ENCODE measurements around the gene HTD2. TPM values are rescaled to one million over a fixed set of nuclear protein-coding genes. Genes with fewer than 3 reads are reported as not detected.

The HTD2 gene
- total and polyA plus RNA-seq, 2 donors (not counting 1 experiment from before 2014, with no cell fraction given): 4.2 to 8.8 TPM

DNA sequence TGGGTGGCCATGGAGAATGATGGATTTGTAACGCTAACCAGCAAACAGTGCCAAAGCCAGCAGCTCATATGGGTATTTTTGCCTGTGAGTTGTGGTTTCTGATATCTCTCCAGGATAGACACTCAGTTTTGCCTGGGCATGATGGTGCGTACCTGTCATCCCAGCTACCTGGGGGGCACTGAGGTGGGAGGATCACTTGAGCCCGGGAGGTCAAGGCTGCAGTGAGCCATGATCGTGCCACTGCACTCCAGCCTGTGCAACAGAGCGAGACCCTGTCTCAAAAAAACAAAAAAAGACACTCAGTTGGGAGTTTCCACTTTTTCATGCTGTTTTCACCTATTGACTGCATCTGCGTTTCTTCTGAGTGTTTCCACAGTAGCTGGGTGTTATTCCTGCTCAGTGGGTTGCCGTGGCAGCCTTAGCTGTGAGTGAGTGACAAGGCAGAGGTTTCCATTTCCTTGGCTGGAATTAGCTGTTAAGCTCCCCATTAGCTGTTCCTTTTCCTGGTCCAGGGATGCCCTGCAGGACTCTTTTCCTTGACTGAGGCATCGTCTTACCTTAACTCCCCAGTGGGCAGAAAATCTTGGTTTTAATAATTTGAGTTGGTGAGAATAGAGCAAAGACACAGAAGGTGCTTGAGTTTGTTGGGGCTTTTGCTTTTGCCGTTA is 14.5 kb upstream of the HTD2 start:
- H3K4me2 ChIP-seq (replicated peaks; ENCODE audit: low read depth, low read length, poor library complexity, severe bottlenecking): no peak overlapping the region
- WGBS (ENCODE audit: insufficient coverage): 80% methylated on average over 8 of the region's 9 CpGs
- DNase-seq (no peak), ATAC-seq (ENCODE audit: low read depth) (no peak)
- POLR2A ChIA-PET: no interaction called here
- H3K79me2 ChIP-seq (ENCODE audit: control insufficient read depth, insufficient read depth, low read length): no peaks in the 10 kb centered on the region
- peak overlapping the region; percentile 70 for H3K27ac Mint-ChIP-seq
- no peaks in the 10 kb centered on the region for H3K4me1 ChIP-seq (ENCODE audit: control insufficient read depth in 2 of 2, insufficient read depth in 2 of 2, low read length in 2 of 2)
- peaks cover 0 to 3% (median 0%) of the 10 kb centered on the region in 3 donors for H3K9me3 ChIP-seq (ENCODE audit: control extremely low read depth in 1 of 3, control insufficient read depth in 2 of 3, insufficient read depth in 1 of 3, low read length in 2 of 3)
- H3K27me3 ChIP-seq (replicated peaks in 1 of 4; ENCODE audit: control extremely low read depth in 1 of 4, control insufficient read depth in 3 of 4, insufficient read depth in 4 of 4, low read length in 3 of 4): no peaks in the 10 kb centered on the region
- intact Hi-C loops (cut with micrococcal nuclease): no loop called here
- H3K9me3 Mint-ChIP-seq (ENCODE audit: insufficient read depth): no peaks in the 10 kb centered on the region
- CTCF ChIA-PET: interaction anchor here (1.5 to 13.5 kb wide), 2 partner anchors 53 to 108 kb away, joined by 3 to 334 read pairs; no protein-coding TSS in a partner anchor
- TF ChIP-seq EZH2 (IDR thresholded peaks at IDR 0.05; ENCODE audit: borderline replicate concordance, insufficient read depth, low read depth, low read length, poor library complexity, severe bottlenecking) (no peak), CTCF (IDR thresholded peaks at IDR 0.05) (no peak)
- H3K27me3 Mint-ChIP-seq: no peaks in the 10 kb centered on the region
- H3K9ac ChIP-seq (ENCODE audit: low read length): no peak overlapping the region
- peaks cover 0 to 18% of the 10 kb centered on the region in 2 experiments for H3K36me3 ChIP-seq (replicated peaks in 1 of 2; ENCODE audit: control extremely low read depth in 1 of 2, control insufficient read depth in 1 of 2, extremely low read depth in 1 of 2, insufficient read depth in 2 of 2, low read length in 1 of 2)
- H2AFZ ChIP-seq (ENCODE audit: insufficient read depth, low read depth, low read length, poor library complexity, severe bottlenecking): no peak overlapping the region
- no peak overlapping the region for H3K4me3 Mint-ChIP-seq
- no peaks in the 10 kb centered on the region for H3K4me1 Mint-ChIP-seq
- H3K27ac ChIP-seq (ENCODE audit: low read length in 2 of 2): no peak overlapping the region
- H4K20me1 ChIP-seq (ENCODE audit: control insufficient read depth, insufficient read depth, low read length, poor library complexity, severe bottlenecking): no peaks in the 10 kb centered on the region
- no peak overlapping the region for H3K4me3 ChIP-seq (ENCODE audit: control extremely low read depth in 1 of 5, extremely low read depth in 1 of 5, insufficient read depth in 1 of 5, low read depth in 2 of 5, low read length in 4 of 5)

DNA sequence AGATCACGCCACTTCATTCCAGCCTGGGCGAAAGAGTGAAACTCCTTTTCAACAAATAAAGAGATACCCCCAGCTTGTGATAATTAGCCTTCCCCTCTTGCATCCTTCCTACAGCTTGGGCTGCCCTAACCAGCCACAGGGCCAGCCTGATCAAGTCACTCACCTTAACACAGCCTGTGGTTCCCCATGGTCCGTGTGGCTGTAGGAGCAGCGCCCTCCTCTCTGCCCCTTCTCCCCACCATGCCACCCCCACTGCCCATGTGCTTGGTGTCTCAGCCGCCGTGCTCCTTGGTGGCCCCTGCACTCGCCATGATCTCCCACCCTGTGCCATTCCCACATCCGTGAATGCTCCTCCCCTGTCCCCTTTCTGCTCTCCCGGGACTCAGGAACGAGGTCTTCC is 13.5 kb upstream of the HTD2 start:
- Histone ChIP-seq H3K27me3 (replicated peaks in 1 of 4; ENCODE audit: control extremely low read depth in 1 of 4, control insufficient read depth in 3 of 4, insufficient read depth in 4 of 4, low read length in 3 of 4) (no peaks in the 10 kb centered on the region), H3K4me1 (ENCODE audit: control insufficient read depth in 2 of 2, insufficient read depth in 2 of 2, low read length in 2 of 2) (no peaks in the 10 kb centered on the region), H2AFZ (ENCODE audit: insufficient read depth, low read depth, low read length, poor library complexity, severe bottlenecking) (no peak overlapping the region), H3K4me3 (ENCODE audit: control extremely low read depth in 1 of 5, extremely low read depth in 1 of 5, insufficient read depth in 1 of 5, low read depth in 2 of 5, low read length in 4 of 5) (no peak overlapping the region), H3K79me2 (ENCODE audit: control insufficient read depth, insufficient read depth, low read length) (no peaks in the 10 kb centered on the region), H3K9me3 (ENCODE audit: control extremely low read depth in 1 of 3, control insufficient read depth in 2 of 3, insufficient read depth in 1 of 3, low read length in 2 of 3) (peaks cover 0 to 3% (median 0%) of the 10 kb centered on the region in 3 donors), H3K36me3 (replicated peaks in 1 of 2; ENCODE audit: control extremely low read depth in 1 of 2, control insufficient read depth in 1 of 2, extremely low read depth in 1 of 2, insufficient read depth in 2 of 2, low read length in 1 of 2) (peaks cover 0 to 7% of the 10 kb centered on the region in 2 experiments), H3K27ac (ENCODE audit: low read length in 2 of 2) (no peak overlapping the region), H4K20me1 (ENCODE audit: control insufficient read depth, insufficient read depth, low read length, poor library complexity, severe bottlenecking) (no peaks in the 10 kb centered on the region), H3K9ac (ENCODE audit: low read length) (no peak overlapping the region), H3K4me2 (replicated peaks; ENCODE audit: low read depth, low read length, poor library complexity, severe bottlenecking) (no peak overlapping the region)
- Mint-ChIP-seq H3K4me3 (no peak overlapping the region), H3K27me3 (no peaks in the 10 kb centered on the region), H3K4me1 (no peaks in the 10 kb centered on the region), H3K27ac (no peak overlapping the region), H3K9me3 (ENCODE audit: insufficient read depth) (no peaks in the 10 kb centered on the region)
- intact Hi-C loops (cut with micrococcal nuclease): no loop called here
- CTCF ChIA-PET: interaction anchor here (0.5 to 13.5 kb wide), 4 partner anchors 13 to 158 kb away, joined by 3 to 334 read pairs (median 3); partner anchors contain the start of genes HTD2 and RPP14
- 98% methylated on average over 10 of the region's 10 CpGs for WGBS (ENCODE audit: insufficient coverage)
- TF ChIP-seq EZH2 (IDR thresholded peaks at IDR 0.05; ENCODE audit: borderline replicate concordance, insufficient read depth, low read depth, low read length, poor library complexity, severe bottlenecking): no peak
- TF ChIP-seq CTCF (IDR thresholded peaks at IDR 0.05): no peak
- no peak for ATAC-seq (ENCODE audit: low read depth)
- POLR2A ChIA-PET: no interaction called here
- no peak for DNase-seq

Data from B cell (primary cell).